ENCODE measurements around the gene UBP1.
"Not testable (repeated sequence)": the region's sequence is repeated elsewhere in the genome, so short reads cannot be mapped to it uniquely, and the experiment has no call there.

The UBP1 gene

GRCh38 chr3:33440328-33441224 lies at the start of gene UBP1:
Gene UBP1 (minus strand): TSS chr3:33440405. CDS start chr3:33439848, 557 bp downstream.
- peak; percentile 99 for DNase-seq (ENCODE audit: low spot score)

GRCh38 chr3:33488683-33489082 lies 48.5 kb upstream of the UBP1 start:
- DNase-seq (ENCODE audit: low spot score), result no peak

DNA sequence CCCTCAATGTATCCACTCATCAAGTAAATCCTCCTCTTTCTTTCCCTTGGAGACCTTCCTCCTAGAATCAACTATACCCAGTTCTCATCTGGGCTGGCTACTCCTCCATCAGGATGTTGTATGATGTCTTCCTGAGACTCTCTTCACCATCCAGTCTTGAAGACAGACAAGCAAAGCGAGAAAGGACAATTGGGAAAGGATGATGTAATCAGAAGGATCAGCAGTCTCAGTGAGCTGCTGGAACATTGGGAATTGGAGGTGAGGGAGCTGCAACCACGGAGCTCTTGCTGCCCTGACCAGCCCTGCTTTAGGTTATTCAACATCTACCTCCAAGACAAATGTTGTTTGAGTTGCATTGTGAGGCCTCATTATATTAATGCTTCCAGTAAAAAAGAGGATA lies 48.0 kb upstream of the UBP1 start:
- DNase-seq (ENCODE audit: low spot score), result no peak

GRCh38 chr3:33482111-33482521 lies 41.9 kb upstream of the UBP1 start:
- DNase-seq (ENCODE audit: low spot score), result no peak

GRCh38 chr3:33474896-33475295 lies 34.7 kb upstream of the UBP1 start:
- no peak for DNase-seq (ENCODE audit: low spot score)

GRCh38 chr3:33473813-33474212 lies 33.6 kb upstream of the UBP1 start:
- DNase-seq (ENCODE audit: low spot score), result no peak

- no peak for DNase-seq (ENCODE audit: low spot score)
Observed at GRCh38 chr3:33467786-33468185, 27.6 kb upstream of the UBP1 start.

DNA sequence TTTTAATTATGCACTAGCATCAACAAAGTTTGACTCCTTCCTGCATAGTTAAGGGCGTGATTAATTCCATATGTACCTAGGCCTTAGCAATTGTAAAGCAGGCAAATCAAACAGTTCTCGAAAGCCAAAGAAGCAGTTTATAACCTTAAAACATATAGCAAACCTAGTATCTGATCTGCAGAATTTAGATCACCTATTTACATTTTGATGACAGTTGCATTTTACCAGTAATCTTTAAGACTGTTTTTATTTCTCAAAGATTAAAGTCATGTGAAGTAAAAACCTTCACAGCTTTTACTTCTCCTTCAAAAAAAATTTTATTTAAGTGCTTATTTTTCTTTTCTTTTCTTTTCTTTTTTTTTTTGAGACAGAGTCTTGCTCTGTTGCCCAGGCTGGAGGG lies 20.9 kb upstream of the UBP1 start:
- DNase-seq (ENCODE audit: low spot score), result no peak

DNA sequence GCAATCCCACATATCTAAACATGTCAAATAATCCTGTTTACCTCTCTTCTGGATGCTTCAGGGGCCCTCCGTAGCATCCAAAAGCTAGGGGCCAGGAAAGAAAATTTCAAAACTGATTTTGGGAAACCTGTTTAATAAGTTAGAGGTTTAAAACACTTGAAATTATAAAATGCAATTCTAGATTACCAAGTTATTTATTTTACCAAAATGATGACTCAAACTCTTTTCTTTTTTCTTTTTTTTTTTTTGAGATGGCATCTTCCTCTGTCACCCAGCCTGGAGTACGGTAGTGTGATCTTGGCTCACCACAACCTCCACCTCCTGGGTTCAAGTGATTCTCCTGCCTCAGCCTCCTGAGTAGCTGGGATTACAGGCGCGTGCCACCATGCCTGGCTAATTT lies 19.4 kb upstream of the UBP1 start:
- not testable (repeated sequence) for DNase-seq (ENCODE audit: low spot score)

DNA sequence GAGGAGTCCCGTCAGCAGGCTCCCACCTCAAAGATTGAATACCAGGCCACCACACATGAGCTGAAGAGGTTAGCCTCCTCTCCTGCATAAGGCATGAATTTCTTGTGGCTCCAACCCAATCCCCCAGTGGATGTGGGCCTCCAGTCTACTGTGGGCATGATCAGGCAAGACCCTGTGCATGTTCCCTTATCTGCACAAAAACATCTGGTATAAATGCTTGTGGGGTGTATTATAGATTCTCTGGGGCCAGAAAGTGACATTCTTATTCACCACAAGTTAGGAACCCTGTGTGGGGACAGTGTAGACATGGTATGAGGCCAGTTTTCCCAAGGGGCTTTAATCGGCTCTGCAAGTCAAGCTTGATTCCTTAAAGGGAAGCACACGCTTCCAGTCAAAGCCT lies 18.2 kb upstream of the UBP1 start:
- no peak for DNase-seq (ENCODE audit: low spot score)

DNA sequence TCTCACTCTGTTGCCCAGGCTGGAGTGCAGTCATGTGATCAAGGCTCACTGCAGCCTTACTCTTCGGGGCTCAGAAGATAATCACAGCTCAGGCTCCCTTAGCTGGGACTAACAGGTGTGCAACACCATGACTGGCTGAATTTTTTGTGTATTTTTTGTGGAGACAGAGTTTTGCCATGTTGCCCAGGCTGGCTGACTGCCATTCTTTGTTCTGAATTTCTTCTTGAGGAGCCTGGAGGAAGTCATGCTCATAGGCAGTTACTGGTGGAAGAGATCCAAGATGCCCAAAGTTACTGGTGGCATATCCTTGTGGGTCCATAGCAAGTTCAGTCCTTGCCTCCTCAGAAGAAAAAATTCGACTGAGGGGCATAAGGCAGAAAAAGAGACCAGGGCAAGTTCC lies 16.6 kb upstream of the UBP1 start:
- no peak for DNase-seq (ENCODE audit: low spot score)

- no peak for DNase-seq (ENCODE audit: low spot score)
Observed at GRCh38 chr3:33453331-33453761, 13.1 kb upstream of the UBP1 start.

- not testable (repeated sequence) for DNase-seq (ENCODE audit: low spot score)
Observed at GRCh38 chr3:33451994-33452393, 11.8 kb upstream of the UBP1 start.

GRCh38 chr3:33447958-33448357 lies 7.8 kb upstream of the UBP1 start:
- DNase-seq (ENCODE audit: low spot score), result no peak

DNA sequence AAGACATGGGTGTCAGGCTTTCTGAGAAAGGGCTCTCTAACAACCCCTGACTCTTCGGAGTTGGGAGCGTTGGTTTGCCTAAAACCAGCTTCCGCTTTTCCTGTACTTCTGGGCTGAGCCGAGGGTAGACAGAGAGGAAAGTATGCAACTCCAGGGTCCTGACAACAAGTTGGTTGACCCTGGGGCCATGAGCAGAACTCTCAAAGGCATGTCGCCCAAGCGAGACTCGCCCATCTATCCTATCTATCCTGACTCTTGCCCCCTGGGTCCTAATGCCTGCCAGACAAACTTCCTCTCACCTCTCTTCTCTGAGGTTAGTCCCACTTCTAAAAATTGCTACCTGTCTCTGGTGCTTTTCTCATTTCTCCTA lies 7.0 kb upstream of the UBP1 start:
- DNase-seq (ENCODE audit: low spot score), result not testable (repeated sequence)

DNA sequence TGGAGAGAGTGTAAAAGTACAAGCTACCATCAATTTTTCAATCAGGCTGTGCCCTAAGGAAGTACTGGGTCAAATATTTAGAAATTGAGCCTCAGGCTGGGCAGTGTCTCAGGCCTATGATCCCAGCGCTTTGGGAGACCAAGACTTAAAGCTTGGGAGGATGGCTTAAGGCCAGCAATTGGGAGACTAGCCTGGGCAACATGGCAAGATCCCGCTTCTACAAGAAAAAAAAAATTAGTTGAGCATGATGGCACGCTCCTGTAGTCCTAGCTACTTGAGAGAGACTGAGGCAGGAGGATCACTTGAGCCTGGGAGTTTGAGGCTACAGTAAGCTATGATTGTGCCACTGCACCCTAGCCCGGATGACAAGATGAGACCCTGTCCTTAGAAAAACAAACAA lies 2.0 kb upstream of the UBP1 start:
- no peak for DNase-seq (ENCODE audit: low spot score)

GRCh38 chr3:33441225-33441976 lies 1.2 kb upstream of the UBP1 start:
- no peak for DNase-seq (ENCODE audit: low spot score)

GRCh38 chr3:33439546-33440327 lies 468 bp downstream of the UBP1 start:
- DNase-seq (ENCODE audit: low spot score), result peak; percentile 65

DNA sequence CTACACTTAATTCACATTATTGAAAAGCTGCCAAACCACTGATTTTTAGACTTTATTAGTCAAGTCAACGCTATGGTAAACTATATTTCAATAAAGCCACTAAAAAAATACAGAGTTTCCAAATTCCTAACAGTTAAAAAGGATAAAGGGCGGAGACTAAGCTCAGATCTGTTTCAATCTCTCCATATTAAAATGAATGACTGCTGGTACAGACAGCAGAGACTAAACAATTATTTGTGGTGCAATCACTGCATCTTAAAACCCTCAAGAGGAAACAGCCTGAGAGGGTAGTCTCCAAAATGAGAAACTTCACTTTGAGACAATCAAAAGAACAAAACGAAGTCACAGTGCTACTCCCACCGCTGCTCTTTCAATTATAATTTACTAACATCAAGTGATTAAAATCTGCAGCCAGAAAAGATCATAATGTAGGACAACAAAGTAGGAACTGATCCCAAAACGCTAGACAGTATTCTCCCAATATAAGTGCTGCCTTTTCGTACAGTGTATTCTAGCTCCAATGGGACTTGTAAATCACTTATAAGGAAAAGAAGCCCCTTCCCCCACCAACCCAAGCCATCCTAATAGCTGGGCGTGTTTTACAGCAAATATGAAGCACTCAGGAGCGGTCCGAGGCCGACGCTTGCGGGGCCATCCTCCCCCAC lies 1.2 kb downstream of the UBP1 start:
- DNase-seq (ENCODE audit: low spot score), result peak; percentile 16

GRCh38 chr3:33438284-33438668 lies 1.9 kb downstream of the UBP1 start:
- DNase-seq (ENCODE audit: low spot score), result peak; percentile 14

DNA sequence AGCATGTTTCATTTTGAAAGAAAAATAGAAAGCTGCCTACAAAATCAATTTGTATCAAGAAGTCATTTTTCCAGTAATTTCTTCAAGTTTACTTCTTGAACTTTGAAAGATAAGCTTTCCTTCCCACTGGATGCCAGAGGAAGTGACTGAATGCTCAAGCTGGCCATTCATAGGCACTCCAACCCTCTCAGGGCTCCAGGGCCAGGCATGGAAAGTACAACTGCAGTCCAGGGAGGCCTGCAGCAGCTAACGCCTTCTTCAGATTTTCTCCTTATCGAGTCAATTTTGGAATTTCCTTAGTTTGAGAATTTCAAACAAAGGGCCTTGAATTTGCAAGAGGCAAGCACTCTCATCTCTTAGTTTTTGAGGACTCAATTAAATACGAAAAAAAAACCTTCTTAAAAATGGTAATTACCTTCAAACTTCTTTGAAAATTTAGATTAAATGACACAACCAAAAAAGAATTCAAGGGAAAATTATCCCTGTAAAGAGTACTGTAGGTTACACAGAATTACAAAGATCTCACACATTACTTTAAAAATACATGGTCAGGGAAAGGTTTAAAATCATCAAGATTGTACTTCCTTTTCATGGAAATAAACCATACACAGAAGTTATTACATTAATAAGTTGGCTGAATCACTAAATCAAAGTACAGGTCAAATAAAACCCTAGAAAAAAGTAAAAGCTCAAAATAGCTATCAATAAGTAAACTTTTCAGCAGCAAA lies 2.5 kb downstream of the UBP1 start:
- DNase-seq (ENCODE audit: low spot score), result peak; percentile 65
